PC-3 (cell line): ENCODE results near the gene GGT5. TPM values are rescaled to one million over a fixed set of nuclear protein-coding genes. Genes with fewer than 3 reads are reported as not detected.

Source experiments
- ATAC-seq: fragments of 200-7000 bp; cut with Tn5 transposase; 2 replicates; pipeline ENCODE4 v1.9.1; 2020; ENCODE audit warnings: mild to moderate bottlenecking, moderate library complexity
- BruUV-seq: library from RNA; stranded (reverse); fragments of 400-500 nt; replicated peaks from 2 replicates; lab custom pipeline; 2021; lab: Mats Ljungman, UMichigan
- CTCF ChIA-PET: fragments of 300-600 bp; sonication (Branson Sonifier 250); formaldehyde crosslinking; loops from one replicate; lab custom pipeline; 2022; ENCODE audit warnings: antibody characterized with exemption; lab: Charles Lee
- POLR2A ChIA-PET: fragments of 300-600 bp; sonication (Branson Sonifier 250); formaldehyde crosslinking; loops from one replicate; lab custom pipeline; 2022; ENCODE audit warnings: antibody characterized with exemption; ENCODE audit not compliant: unreplicated experiment; lab: Charles Lee
- DNase-seq: peaks from one replicate; pipeline ENCODE4 v3.0.0-alpha.2; 2015
- H2AFZ ChIP-seq: fragments of 300-600 bp; sonication (generic); 2 replicates; pipeline ENCODE4 v1.6.0; 2016; ENCODE audit warnings: antibody characterized with exemption, low read length
- H3F3A ChIP-seq: fragments of 300-600 bp; sonication (generic); one replicate; pipeline ENCODE4 v1.6.0; 2017; ENCODE audit warnings: antibody characterized with exemption, low read length, control low read depth, mild to moderate bottlenecking; ENCODE audit not compliant: unreplicated experiment
- H3K27ac ChIP-seq: fragments of 300-600 bp; sonication (generic); 2 replicates; pipeline ENCODE4 v1.5.1; 2016; ENCODE audit warnings: mild to moderate bottlenecking, low read length
- H3K27me3 ChIP-seq: fragments of 300-600 bp; sonication (generic); 2 replicates; pipeline ENCODE4 v1.6.1; 2016; ENCODE audit warnings: low read length, mixed read lengths
- H3K36me3 ChIP-seq: fragments of 300-600 bp; sonication (generic); 2 replicates; pipeline ENCODE4 v1.6.1; 2016; ENCODE audit warnings: low read depth, mixed run types, low read length, mixed read lengths
- H3K4me1 ChIP-seq: fragments of 300-600 bp; sonication (generic); 2 replicates; pipeline ENCODE4 v1.5.1; 2016; ENCODE audit warnings: low read length; ENCODE audit not compliant: insufficient read depth
- H3K4me2 ChIP-seq: fragments of 300-600 bp; sonication (generic); 2 replicates; pipeline ENCODE4 v1.6.0; 2016; ENCODE audit warnings: low read length
- H3K4me3 ChIP-seq: fragments of 300-600 bp; sonication (generic); 2 replicates; pipeline ENCODE4 v1.5.1; 2016; ENCODE audit warnings: mild to moderate bottlenecking, low read length, mixed read lengths
- H3K79me2 ChIP-seq: fragments of 300-600 bp; sonication (generic); 2 replicates; pipeline ENCODE4 v1.6.1; 2017; ENCODE audit warnings: low read length, mixed read lengths
- H3K9ac ChIP-seq: fragments of 300-600 bp; sonication (generic); 2 replicates; pipeline ENCODE4 v1.6.0; 2016; ENCODE audit warnings: mild to moderate bottlenecking, low read length
- H3K9me2 ChIP-seq: fragments of 300-600 bp; sonication (generic); replicated peaks from 2 replicates; pipeline ENCODE4 v1.6.1; 2016; ENCODE audit warnings: mixed run types, low read length, mixed read lengths
- H3K9me3 ChIP-seq: fragments of 300-600 bp; sonication (generic); 2 replicates; pipeline ENCODE4 v1.6.1; 2016; ENCODE audit warnings: low read length, mixed read lengths
- H4K20me1 ChIP-seq: fragments of 300-600 bp; sonication (generic); 2 replicates; pipeline ENCODE4 v1.6.1; 2016; ENCODE audit warnings: low read length, mixed read lengths
- EZH2 ChIP-seq: fragments of 300-600 bp; sonication (generic); IDR thresholded peaks from one replicate; pipeline ENCODE4 v1.6.1; 2017; ENCODE audit warnings: antibody characterized with exemption, mild to moderate bottlenecking, low read length; ENCODE audit not compliant: unreplicated experiment
- EZH2phosphoT487 ChIP-seq: fragments of 300-600 bp; sonication (generic); IDR thresholded peaks from 2 replicates; pipeline ENCODE4 v1.6.1; 2018; ENCODE audit warnings: mild to moderate bottlenecking, antibody characterized with exemption, low read length, borderline replicate concordance
- intact Hi-C: fragments of 100-400 bp; cut with micrococcal nuclease; formaldehyde crosslinking; loops from 2 replicates; pipeline ENCODE4 v1.9.0; 2023
- total RNA-seq: library from RNA; depleted of rRNA; stranded (reverse); fragments of >200 nt; gene quantifications from 2 replicates; pipeline ENCODE4 v1.2.3, GENCODE V29; 2014
- TF ChIP-seq, protein P1 (sequence below): fragments of 300-600 bp; sonication (generic); conservative IDR thresholded peaks from 2 replicates; pipeline ENCODE4 v1.5.1; 2017; ENCODE audit warnings: antibody characterized with exemption, low read depth, mild to moderate bottlenecking, low read length

GGT5 gene
- total RNA-seq, 1 experiment from 2014 or later: 0.04 TPM

DNA sequence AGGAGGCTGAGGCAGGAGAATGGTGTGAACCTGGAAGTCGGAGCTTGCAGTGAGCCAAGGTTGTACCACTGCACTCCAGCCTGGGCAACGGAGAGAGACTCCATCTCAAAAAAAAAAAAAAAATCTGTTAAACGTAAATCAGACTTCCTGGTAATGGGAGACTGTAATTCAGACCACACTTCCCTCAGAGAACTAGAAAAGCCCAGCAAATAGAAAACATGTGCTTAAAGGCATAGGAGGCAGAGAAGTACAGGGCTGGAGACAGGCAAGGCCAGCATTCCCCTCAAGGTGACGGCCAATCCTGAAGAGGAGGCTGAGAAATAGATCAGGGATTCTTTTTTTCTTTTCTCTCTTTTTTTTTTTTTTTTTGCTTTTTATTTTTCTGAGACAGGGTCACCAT, 8.2 kb downstream of the GGT5 start:
- ChIA-PET POLR2A (no interaction called here), CTCF (no interaction called here)
- ATAC-seq (no peak), DNase-seq (no peak)
- no TSS peak for BruUV-seq
- no peaks in the 10 kb centered on the region for H3K36me3 ChIP-seq
- no peaks in the 10 kb centered on the region for H3K9me2 ChIP-seq
- no peaks in the 10 kb centered on the region for H3K27me3 ChIP-seq
- H2AFZ ChIP-seq: no peak overlapping the region
- H3K79me2 ChIP-seq: no peaks in the 10 kb centered on the region
- no peaks in the 10 kb centered on the region for H4K20me1 ChIP-seq
- H3K4me3 ChIP-seq: no peak overlapping the region
- no peaks in the 10 kb centered on the region for H3K9me3 ChIP-seq
- H3F3A ChIP-seq: no peaks in the 10 kb centered on the region
- TF ChIP-seq EZH2 (no peak), EZH2phosphoT487 (no peak)
- TF ChIP-seq, protein P1, sequence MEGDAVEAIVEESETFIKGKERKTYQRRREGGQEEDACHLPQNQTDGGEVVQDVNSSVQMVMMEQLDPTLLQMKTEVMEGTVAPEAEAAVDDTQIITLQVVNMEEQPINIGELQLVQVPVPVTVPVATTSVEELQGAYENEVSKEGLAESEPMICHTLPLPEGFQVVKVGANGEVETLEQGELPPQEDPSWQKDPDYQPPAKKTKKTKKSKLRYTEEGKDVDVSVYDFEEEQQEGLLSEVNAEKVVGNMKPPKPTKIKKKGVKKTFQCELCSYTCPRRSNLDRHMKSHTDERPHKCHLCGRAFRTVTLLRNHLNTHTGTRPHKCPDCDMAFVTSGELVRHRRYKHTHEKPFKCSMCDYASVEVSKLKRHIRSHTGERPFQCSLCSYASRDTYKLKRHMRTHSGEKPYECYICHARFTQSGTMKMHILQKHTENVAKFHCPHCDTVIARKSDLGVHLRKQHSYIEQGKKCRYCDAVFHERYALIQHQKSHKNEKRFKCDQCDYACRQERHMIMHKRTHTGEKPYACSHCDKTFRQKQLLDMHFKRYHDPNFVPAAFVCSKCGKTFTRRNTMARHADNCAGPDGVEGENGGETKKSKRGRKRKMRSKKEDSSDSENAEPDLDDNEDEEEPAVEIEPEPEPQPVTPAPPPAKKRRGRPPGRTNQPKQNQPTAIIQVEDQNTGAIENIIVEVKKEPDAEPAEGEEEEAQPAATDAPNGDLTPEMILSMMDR: no peak
- no peak overlapping the region for H3K9ac ChIP-seq
- no peak overlapping the region for H3K4me2 ChIP-seq
- H3K4me1 ChIP-seq: no peaks in the 10 kb centered on the region
- intact Hi-C loops: no loop called here
- no peak overlapping the region for H3K27ac ChIP-seq

GRCh38 chr22:24235315-24235714, 9.6 kb downstream of the GGT5 start:
- TF ChIP-seq EZH2phosphoT487: no peak
- TF ChIP-seq EZH2: no peak
- TF ChIP-seq, protein P1: no peak
- Histone ChIP-seq H3K36me3 (no peaks in the 10 kb centered on the region), H3K4me3 (no peak overlapping the region), H3K9me3 (no peaks in the 10 kb centered on the region), H3K9me2 (no peaks in the 10 kb centered on the region), H3K27ac (no peak overlapping the region), H3K9ac (no peak overlapping the region), H2AFZ (no peak overlapping the region), H3K79me2 (no peaks in the 10 kb centered on the region), H3K27me3 (no peaks in the 10 kb centered on the region), H3K4me1 (no peaks in the 10 kb centered on the region), H3K4me2 (no peak overlapping the region), H4K20me1 (no peaks in the 10 kb centered on the region), H3F3A (no peaks in the 10 kb centered on the region)
- intact Hi-C loops: no loop called here
- no TSS peak for BruUV-seq
- ChIA-PET POLR2A (no interaction called here), CTCF (no interaction called here)
- DNase-seq (no peak), ATAC-seq (no peak)

GRCh38 chr22:24233816-24234215, 11.1 kb downstream of the GGT5 start:
- Histone ChIP-seq H3K79me2 (no peaks in the 10 kb centered on the region), H3K27me3 (no peaks in the 10 kb centered on the region), H3K9ac (no peak overlapping the region), H3K27ac (no peak overlapping the region), H3K9me2 (no peaks in the 10 kb centered on the region), H3K9me3 (no peaks in the 10 kb centered on the region), H3K36me3 (no peaks in the 10 kb centered on the region), H3K4me2 (no peak overlapping the region), H3F3A (no peaks in the 10 kb centered on the region), H3K4me3 (no peak overlapping the region), H4K20me1 (no peaks in the 10 kb centered on the region), H2AFZ (no peak overlapping the region), H3K4me1 (no peaks in the 10 kb centered on the region)
- ChIA-PET POLR2A (no interaction called here), CTCF (no interaction called here)
- intact Hi-C loops: no loop called here
- ATAC-seq: no peak
- no peak for DNase-seq
- BruUV-seq: no TSS peak
- TF ChIP-seq EZH2: no peak
- TF ChIP-seq, protein P1: no peak
- no peak for TF ChIP-seq EZH2phosphoT487
